HG03521 (cell line): ENCODE data around the gene GRAP2.
"Not testable (repeated sequence)": the region's sequence is repeated elsewhere in the genome, so short reads cannot be mapped to it uniquely, and the experiment has no call there.

Source experiments
- ATAC-seq: cut with Tn5 transposase; IDR thresholded peaks from one replicate; pipeline ENCODE4 v1.9.1; 2021; ENCODE audit warnings: mild to moderate bottlenecking, moderate library complexity; ENCODE audit not compliant: unreplicated experiment

Gene GRAP2

GRCh38 chr22:39991159-39991860 is 90.4 kb downstream of the GRAP2 start:
- no peak for ATAC-seq

GRCh38 chr22:39992088-39992826 is 91.4 kb downstream of the GRAP2 start:
- ATAC-seq, result no peak

- not testable (repeated sequence) for ATAC-seq
These were observed 92.0 kb downstream of the GRAP2 start for GRCh38 chr22:39992894-39993293.

- ATAC-seq, result no peak
These were observed 93.2 kb downstream of the GRAP2 start for GRCh38 chr22:39994041-39994565.

- ATAC-seq, result no peak
These were observed 93.9 kb downstream of the GRAP2 start, which contains the start of gene FAM83F for GRCh38 chr22:39994566-39995392. Gene FAM83F, plus strand, starts transcription at chr22:39994954. Its CDS starts 89 bp downstream, at chr22:39995043.

GRCh38 chr22:39995393-39996252 is 94.7 kb downstream of the GRAP2 start:
- no peak for ATAC-seq

GRCh38 chr22:39996732-39997131 is 95.8 kb downstream of the GRAP2 start:
- ATAC-seq, result no peak

GRCh38 chr22:39997421-39997820 is 96.5 kb downstream of the GRAP2 start:
- no peak for ATAC-seq

GRCh38 chr22:39997939-39998726 is 97.2 kb downstream of the GRAP2 start:
- no peak for ATAC-seq

GRCh38 chr22:39999144-39999757 is 98.4 kb downstream of the GRAP2 start:
- ATAC-seq, result no peak

- no peak for ATAC-seq
These were observed 99.3 kb downstream of the GRAP2 start for GRCh38 chr22:40000171-40000570.

- ATAC-seq, result no peak
These were observed 100.2 kb downstream of the GRAP2 start for GRCh38 chr22:40001106-40001505.

- no peak for ATAC-seq
These were observed 101.1 kb downstream of the GRAP2 start for GRCh38 chr22:40001800-40002577.

- no peak for ATAC-seq
These were observed 102.2 kb downstream of the GRAP2 start for GRCh38 chr22:40002935-40003715.

GRCh38 chr22:40004836-40005235 is 104.0 kb downstream of the GRAP2 start:
- no peak for ATAC-seq

- no peak for ATAC-seq
These were observed 105.8 kb downstream of the GRAP2 start for GRCh38 chr22:40006641-40007040.
